Sigmoid colon (tissue), 3 donors: ENCODE data around the gene OSBPL5.

Experiments used
- POLR2A ChIP-seq, 2 donors: fragments of 450-650 bp; IDR thresholded peaks; one replicate each; pipeline ENCODE4 v1.6.1; 2016; ENCODE audit warnings: antibody characterized with exemption in 2 of 2, mild to moderate bottlenecking in 2 of 2, moderate library complexity in 2 of 2
- TF ChIP-seq, protein P1 (sequence below), 4 experiments: fragments of 450-650 bp in 3 of 4; fragments of 200-600 bp in 1 of 4; IDR thresholded peaks; one replicate each; pipeline ENCODE4 v1.5.1; 2016 to 2019; ENCODE audit warnings: antibody characterized with exemption in 4 of 4, mild to moderate bottlenecking in 3 of 4, moderate library complexity in 2 of 4

DNA sequence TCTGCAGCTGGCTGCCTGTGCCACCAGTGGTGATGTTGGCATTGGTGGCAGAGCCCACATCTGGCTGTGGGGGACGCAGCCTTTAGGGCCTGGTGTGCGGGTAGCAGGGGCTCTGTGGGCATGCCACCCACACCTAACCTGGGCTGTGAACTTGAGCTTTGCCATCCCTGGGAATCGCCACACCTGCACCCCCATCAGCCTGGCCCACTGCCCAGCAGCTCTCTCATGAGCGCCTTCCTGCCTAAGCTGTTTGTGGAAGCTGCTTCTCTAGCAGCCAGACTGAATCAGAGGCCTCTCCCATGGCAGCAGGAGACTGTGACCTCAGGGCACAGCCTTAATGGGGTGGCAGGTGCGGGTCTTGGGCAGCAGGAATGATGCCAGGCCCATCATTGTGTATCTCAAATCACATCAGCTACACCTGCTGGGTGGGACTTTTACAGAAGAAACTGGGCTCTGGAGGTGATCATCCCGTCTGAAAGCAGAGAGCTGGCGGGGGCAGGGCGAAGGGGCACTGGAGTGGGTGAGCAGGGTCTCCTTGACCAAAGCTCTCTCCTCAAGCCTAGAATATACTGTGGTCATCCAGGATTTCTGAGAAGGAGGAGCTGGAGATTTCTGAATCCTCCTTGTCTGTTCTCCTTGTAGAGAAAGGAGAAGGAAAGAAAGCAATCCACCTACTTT, 90.1 kb downstream of the OSBPL5 start:
- TF ChIP-seq POLR2A (IDR thresholded peaks at IDR 0.05) = no peak
- TF ChIP-seq, protein P1, sequence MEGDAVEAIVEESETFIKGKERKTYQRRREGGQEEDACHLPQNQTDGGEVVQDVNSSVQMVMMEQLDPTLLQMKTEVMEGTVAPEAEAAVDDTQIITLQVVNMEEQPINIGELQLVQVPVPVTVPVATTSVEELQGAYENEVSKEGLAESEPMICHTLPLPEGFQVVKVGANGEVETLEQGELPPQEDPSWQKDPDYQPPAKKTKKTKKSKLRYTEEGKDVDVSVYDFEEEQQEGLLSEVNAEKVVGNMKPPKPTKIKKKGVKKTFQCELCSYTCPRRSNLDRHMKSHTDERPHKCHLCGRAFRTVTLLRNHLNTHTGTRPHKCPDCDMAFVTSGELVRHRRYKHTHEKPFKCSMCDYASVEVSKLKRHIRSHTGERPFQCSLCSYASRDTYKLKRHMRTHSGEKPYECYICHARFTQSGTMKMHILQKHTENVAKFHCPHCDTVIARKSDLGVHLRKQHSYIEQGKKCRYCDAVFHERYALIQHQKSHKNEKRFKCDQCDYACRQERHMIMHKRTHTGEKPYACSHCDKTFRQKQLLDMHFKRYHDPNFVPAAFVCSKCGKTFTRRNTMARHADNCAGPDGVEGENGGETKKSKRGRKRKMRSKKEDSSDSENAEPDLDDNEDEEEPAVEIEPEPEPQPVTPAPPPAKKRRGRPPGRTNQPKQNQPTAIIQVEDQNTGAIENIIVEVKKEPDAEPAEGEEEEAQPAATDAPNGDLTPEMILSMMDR (IDR thresholded peaks at IDR 0.05) = no peak
